ENCODE results near the gene LTO1.

GRCh38 chr11:69683764-69684333, 8.7 kb upstream of the LTO1 start:
- TF ChIP-seq CTCF (IDR thresholded peaks at IDR 0.05) = no peak
- TF ChIP-seq POLR2A (IDR thresholded peaks at IDR 0.05) = no peak

All from uterus (tissue), 2 donors.